WTC11 (cell line): Measurements from ENCODE around the gene DTWD2. TPM values are rescaled to one million over a fixed set of nuclear protein-coding genes. Genes with fewer than 3 reads are reported as not detected.

Experiments
- ATAC-seq: fragments of 200-7000 bp; cut with Tn5 transposase; 2 replicates; pipeline ENCODE4 v1.10.0; 2021; ENCODE audit warnings: mild to moderate bottlenecking, moderate library complexity
- CTCF ChIA-PET: fragments of 300-600 bp; sonication (Branson Sonifier 250); formaldehyde crosslinking; loops from one replicate; lab custom pipeline; 2021; ENCODE audit warnings: antibody characterized with exemption; lab: Charles Lee
- POLR2A ChIA-PET: fragments of 350-600 bp; sonication (Branson Sonifier 250); formaldehyde crosslinking; loops from one replicate; lab custom pipeline; 2021; ENCODE audit warnings: antibody characterized with exemption; lab: Charles Lee
- DNase-seq: peaks from one replicate; pipeline ENCODE4 v3.0.0; 2021; ENCODE audit warnings: low spot score
- H3K27ac Mint-ChIP-seq: 2 replicates; pipeline ENCODE4 v1.8.0; 2021; ENCODE audit warnings: mixed read lengths
- H3K27me3 Mint-ChIP-seq: 2 replicates; pipeline ENCODE4 v1.8.0; 2021; ENCODE audit warnings: low read depth, mild to moderate bottlenecking, moderate library complexity, mixed read lengths
- H3K36me3 Mint-ChIP-seq: 2 replicates; pipeline ENCODE4 v1.8.0; 2021; ENCODE audit warnings: mixed read lengths
- H3K4me1 Mint-ChIP-seq: 2 replicates; pipeline ENCODE4 v1.8.0; 2022; ENCODE audit warnings: mixed read lengths
- H3K4me3 Mint-ChIP-seq: 2 replicates; pipeline ENCODE4 v1.8.0; 2021; ENCODE audit warnings: mild to moderate bottlenecking, moderate library complexity, mixed read lengths
- H3K9me3 Mint-ChIP-seq: 2 replicates; pipeline ENCODE4 v1.8.0; 2021; ENCODE audit warnings: mixed read lengths
- ATF2 ChIP-seq: sonication (generic); formaldehyde crosslinking; IDR thresholded peaks from 2 replicates; pipeline ENCODE4 v1.8.1; 2022; ENCODE audit warnings: low read depth, missing genetic modification reagents, borderline replicate concordance
- CREM ChIP-seq: sonication (generic); formaldehyde crosslinking; IDR thresholded peaks from 2 replicates; pipeline ENCODE4 v1.8.1; 2022; ENCODE audit warnings: mild to moderate bottlenecking, missing genetic modification reagents, moderate library complexity
- ELF4 ChIP-seq: sonication (generic); formaldehyde crosslinking; IDR thresholded peaks from 2 replicates; pipeline ENCODE4 v1.8.1; 2022; ENCODE audit warnings: low read depth, mild to moderate bottlenecking, moderate library complexity, missing genetic modification reagents
- EMX1 ChIP-seq: fragments of 250-450 bp; sonication (Bioruptor Pico); IDR thresholded peaks from 2 replicates; pipeline ENCODE4 v1.8.0; 2021; ENCODE audit warnings: mild to moderate bottlenecking
- FOXJ3 ChIP-seq: sonication (generic); formaldehyde crosslinking; IDR thresholded peaks from 2 replicates; pipeline ENCODE4 v1.9.0; 2021; ENCODE audit warnings: missing genetic modification reagents, mild to moderate bottlenecking, borderline replicate concordance
- HMGXB4 ChIP-seq: sonication (generic); formaldehyde crosslinking; IDR thresholded peaks from 2 replicates; pipeline ENCODE4 v1.8.1; 2023; ENCODE audit warnings: mild to moderate bottlenecking, moderate library complexity, missing genetic modification reagents
- IRF1 ChIP-seq: sonication (generic); formaldehyde crosslinking; IDR thresholded peaks from 2 replicates; pipeline ENCODE4 v1.8.0; 2023; ENCODE audit warnings: missing genetic modification reagents
- MYBL2 ChIP-seq: sonication (generic); formaldehyde crosslinking; IDR thresholded peaks from 2 replicates; pipeline ENCODE4 v1.8.1; 2023; ENCODE audit warnings: mild to moderate bottlenecking, moderate library complexity, missing genetic modification reagents
- RORB ChIP-seq: fragments of 250-450 bp; sonication (Bioruptor Pico); IDR thresholded peaks from 2 replicates; pipeline ENCODE4 v1.9.0; 2021; ENCODE audit warnings: mild to moderate bottlenecking
- TCF7 ChIP-seq: sonication (generic); formaldehyde crosslinking; IDR thresholded peaks from 2 replicates; pipeline ENCODE4 v1.8.0; 2022; ENCODE audit warnings: mild to moderate bottlenecking, low read depth, missing genetic modification reagents, moderate library complexity
- TP53 ChIP-seq: sonication (generic); formaldehyde crosslinking; IDR thresholded peaks from 2 replicates; pipeline ENCODE4 v1.8.1; 2023; ENCODE audit warnings: mild to moderate bottlenecking, missing genetic modification reagents
- USF1 ChIP-seq: sonication (generic); formaldehyde crosslinking; IDR thresholded peaks from 2 replicates; pipeline ENCODE4 v1.8.0; 2022; ENCODE audit warnings: mild to moderate bottlenecking, missing genetic modification reagents
- ZMAT4 ChIP-seq: fragments of 250-450 bp; sonication (Bioruptor Pico); IDR thresholded peaks from 2 replicates; pipeline ENCODE4 v1.9.0; 2021; ENCODE audit warnings: mild to moderate bottlenecking
- ZNF396 ChIP-seq: fragments of 250-450 bp; sonication (Bioruptor Pico); IDR thresholded peaks from 2 replicates; pipeline ENCODE4 v1.8.0; 2021; ENCODE audit warnings: mild to moderate bottlenecking, moderate library complexity, borderline replicate concordance
- ZNF532 ChIP-seq: fragments of 250-450 bp; sonication (Bioruptor Pico); IDR thresholded peaks from 2 replicates; pipeline ENCODE4 v1.9.0; 2021; ENCODE audit warnings: mild to moderate bottlenecking, borderline replicate concordance
- ZSCAN18 ChIP-seq: fragments of 250-450 bp; sonication (Bioruptor Pico); IDR thresholded peaks from 2 replicates; pipeline ENCODE4 v2.1.2; 2022; ENCODE audit warnings: mild to moderate bottlenecking, moderate library complexity
- total RNA-seq: library from RNA; stranded (reverse); gene quantifications from 3 replicates; pipeline ENCODE4 v1.2.3, GENCODE V29; 2021

The DTWD2 gene
- total RNA-seq, 1 experiment from 2014 or later = 13.1 TPM

- peaks cover 11% of the 10 kb centered on the region; the same call in 1 of the 2 replicates for H3K9me3 Mint-ChIP-seq
- no peaks in the 10 kb centered on the region for H3K27me3 Mint-ChIP-seq
- H3K27ac Mint-ChIP-seq = no peak overlapping the region
- ATAC-seq (no peak), DNase-seq (no peak)
- H3K4me1 Mint-ChIP-seq = peaks cover 20% of the 10 kb centered on the region
- H3K4me3 Mint-ChIP-seq = no peak overlapping the region
- CTCF ChIA-PET = no interaction called here
- POLR2A ChIA-PET = no interaction called here
- no peaks in the 10 kb centered on the region for H3K36me3 Mint-ChIP-seq
- TF ChIP-seq USF1 (CRISPR knock-in tag) = no peak
- no peak for TF ChIP-seq RORB (CRISPR knock-in tag)
- no peak for TF ChIP-seq ZSCAN18 (CRISPR knock-in tag)
These were observed 81.4 kb downstream of the DTWD2 start for GRCh38 chr5:118906947-118907346.

GRCh38 chr5:118905196-118905595, 83.2 kb downstream of the DTWD2 start:
- CTCF ChIA-PET = no interaction called here
- no peak for DNase-seq
- TF ChIP-seq HMGXB4 (CRISPR knock-in tag) (no peak), MYBL2 (no peak), ELF4 (CRISPR knock-in tag) (no peak), ZMAT4 (CRISPR knock-in tag) (no peak), EMX1 (CRISPR knock-in tag) (no peak), ZSCAN18 (CRISPR knock-in tag) (no peak), ZNF396 (no peak), ZNF532 (CRISPR knock-in tag) (no peak), TP53 (no peak), IRF1 (no peak), FOXJ3 (CRISPR knock-in tag) (no peak), TCF7 (CRISPR knock-in tag) (no peak), ATF2 (no peak), CREM (CRISPR knock-in tag) (no peak)
- Mint-ChIP-seq H3K9me3 (peaks cover 8% of the 10 kb centered on the region; the same call in 1 of the 2 replicates), H3K36me3 (no peaks in the 10 kb centered on the region), H3K4me3 (no peak overlapping the region), H3K4me1 (peaks cover 20% of the 10 kb centered on the region), H3K27ac (0 out of 2 replicates have a peak overlapping the region, but pooled peaks have one; percentile 6), H3K27me3 (no peaks in the 10 kb centered on the region)
- POLR2A ChIA-PET = no interaction called here
- ATAC-seq = no peak
